AG04449 (cell line): ENCODE results near the gene TMEM217.

Experiments used
- CTCF ChIA-PET: fragments of 350-600 bp; formaldehyde crosslinking; extraction: SDS; loops from one replicate; lab custom pipeline; 2021; ENCODE audit warnings: antibody characterized with exemption; lab: Yijun Ruan, JAX
- POLR2A ChIA-PET: fragments of 400-600, 350-600 bp; formaldehyde crosslinking; extraction: SDS; loops from one replicate; lab custom pipeline; 2020; ENCODE audit warnings: antibody characterized with exemption, inconsistent platforms; lab: Yijun Ruan, JAX
- DNase-seq: peaks from one replicate; pipeline ENCODE4 v3.0.0-alpha.2; 2010; ENCODE audit warnings: low read depth, low spot score
- H3K4me3 ChIP-seq: 2 replicates; pipeline ENCODE4 v1.5.1; 2011; ENCODE audit warnings: low read depth, mild to moderate bottlenecking, control low read depth, low read length
- CTCF ChIP-seq: IDR thresholded peaks from one replicate; pipeline ENCODE4 v1.5.1; 2011; ENCODE audit warnings: mild to moderate bottlenecking, moderate library complexity, low read length, control low read depth, inconsistent platforms; ENCODE audit not compliant: insufficient read depth; ENCODE audit errors: missing control alignments

TMEM217 gene

GRCh38 chr6:37232430-37233017 lies 25.4 kb downstream of the TMEM217 start:
- ChIA-PET CTCF (interaction anchor here (1.7 to 1.9 kb wide), 2 partner anchors 22 to 212 kb away, joined by 5 to 7 read pairs; no protein-coding TSS in a partner anchor), POLR2A (no interaction called here)
- no peak overlapping the region for H3K4me3 ChIP-seq
- DNase-seq, result no peak
- TF ChIP-seq CTCF, result no peak

- ChIA-PET CTCF (no interaction called here), POLR2A (no interaction called here)
- no peak overlapping the region for H3K4me3 ChIP-seq
- DNase-seq, result no peak
- TF ChIP-seq CTCF, result no peak
Measured at GRCh38 chr6:37230104-37230503, 27.8 kb downstream of the TMEM217 start.

DNA sequence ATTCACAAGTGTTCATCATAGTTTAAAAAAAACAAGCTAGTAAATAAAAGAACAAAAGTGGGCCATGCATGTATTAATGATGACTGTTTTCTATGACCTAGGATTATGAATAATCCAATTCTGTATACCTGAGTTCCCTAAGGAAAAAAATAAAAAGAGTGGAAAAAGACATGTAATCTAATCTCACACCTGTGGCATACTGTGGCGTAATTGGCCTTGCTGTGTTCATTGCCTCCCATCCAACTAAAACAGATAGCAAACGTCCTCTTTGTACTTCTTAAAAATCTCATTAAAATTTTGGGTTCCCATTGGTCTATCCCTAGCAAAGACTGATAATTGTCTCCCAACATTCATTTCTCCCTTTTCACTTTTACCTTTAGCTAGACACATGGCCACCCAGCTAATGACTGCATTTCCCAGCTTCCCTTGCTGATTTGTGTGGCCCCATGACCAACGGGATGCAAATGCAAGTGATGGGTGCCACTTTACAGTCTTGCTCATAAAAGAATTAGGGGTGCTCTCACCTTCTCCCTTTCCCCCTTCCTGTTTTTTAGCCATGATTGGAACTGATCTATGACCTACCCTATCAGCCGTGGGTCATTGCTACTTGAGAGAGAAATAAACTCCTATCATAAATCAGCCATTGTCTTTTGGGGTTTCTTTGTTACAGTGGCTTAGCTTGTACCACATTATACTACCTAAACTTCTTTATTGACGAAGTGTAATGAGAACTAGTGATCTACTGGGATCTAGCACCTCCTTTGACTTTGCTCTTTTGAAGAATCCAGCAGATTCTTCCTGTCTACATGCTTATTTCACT lies 32.4 kb downstream of the TMEM217 start:
- DNase-seq, result no peak
- CTCF ChIA-PET, result interaction anchor here (1.2 to 3.2 kb wide), 4 partner anchors 10 to 209 kb away, joined by 3 to 10 read pairs (median 4); no protein-coding TSS in a partner anchor
- no peak overlapping the region for H3K4me3 ChIP-seq
- TF ChIP-seq CTCF, result no peak
- POLR2A ChIA-PET, result no interaction called here

- ChIA-PET CTCF (interaction anchor here (1.1 to 32.2 kb wide), 4 partner anchors 12 to 372 kb away, joined by 3 to 1706 read pairs (median 32); no protein-coding TSS in a partner anchor), POLR2A (no interaction called here)
- no peak for TF ChIP-seq CTCF
- no peak for DNase-seq
- peak overlapping the region; percentile 64 for H3K4me3 ChIP-seq
Measured at GRCh38 chr6:37222992-37223391, 35.0 kb downstream of the TMEM217 start.

DNA sequence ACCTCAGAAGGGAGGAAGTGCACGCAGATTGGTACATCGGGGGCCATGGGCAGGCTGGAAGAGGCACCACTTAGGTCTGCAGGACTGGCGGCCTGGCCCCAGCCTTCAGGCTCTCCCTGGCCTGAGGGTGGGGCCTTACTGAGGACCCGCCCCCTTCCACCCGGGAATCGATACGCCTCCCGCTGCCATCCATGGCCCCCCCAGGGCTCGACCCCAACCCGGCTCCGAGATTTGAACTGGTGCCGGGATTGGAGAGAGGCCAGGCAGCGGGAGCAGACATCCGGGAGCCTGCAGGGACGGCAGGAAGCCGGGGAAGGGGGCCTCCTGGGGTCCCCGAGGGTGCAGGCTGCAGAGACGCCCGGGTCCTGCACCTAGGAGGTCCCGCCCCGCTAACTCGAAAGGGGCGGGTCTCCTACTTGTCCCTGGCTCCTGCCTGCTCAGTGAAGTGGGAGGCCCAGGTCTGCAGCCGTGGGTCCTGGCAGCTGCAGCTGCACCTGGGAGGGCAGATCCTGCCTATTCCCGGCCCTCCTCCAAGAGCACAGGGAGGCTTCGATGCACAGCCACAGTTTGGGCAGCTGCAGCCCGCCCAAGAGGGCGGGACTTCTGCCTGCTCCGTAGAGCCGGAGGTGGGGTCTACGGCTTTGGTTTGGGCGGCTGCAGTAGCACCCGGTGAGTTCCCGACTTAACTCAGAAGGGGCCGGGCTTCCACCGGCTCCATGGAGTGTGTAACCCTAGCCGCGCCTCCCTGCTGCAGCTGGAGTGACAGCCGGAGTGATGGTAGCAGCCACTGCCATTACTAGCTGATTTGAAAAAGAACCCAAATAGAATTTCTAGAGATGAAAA lies 35.6 kb downstream of the TMEM217 start:
- ChIA-PET CTCF (interaction anchor here (1.1 to 32.2 kb wide), 4 partner anchors 12 to 371 kb away, joined by 3 to 1706 read pairs (median 32); no protein-coding TSS in a partner anchor), POLR2A (no interaction called here)
- peak overlapping the region; percentile 64 for H3K4me3 ChIP-seq
- DNase-seq, result no peak
- TF ChIP-seq CTCF, result no peak
